ENCODE data around the gene C6orf136. TPM values are rescaled to one million over a fixed set of nuclear protein-coding genes. Genes with fewer than 3 reads are reported as not detected.

C6orf136 gene
- total and polyA plus RNA-seq, 9 of the 15 experiments (the other 6 are each of a cell fraction or from before 2014, with no cell fraction given), result 14.1 to 63.1 (median 18.4) TPM

DNA sequence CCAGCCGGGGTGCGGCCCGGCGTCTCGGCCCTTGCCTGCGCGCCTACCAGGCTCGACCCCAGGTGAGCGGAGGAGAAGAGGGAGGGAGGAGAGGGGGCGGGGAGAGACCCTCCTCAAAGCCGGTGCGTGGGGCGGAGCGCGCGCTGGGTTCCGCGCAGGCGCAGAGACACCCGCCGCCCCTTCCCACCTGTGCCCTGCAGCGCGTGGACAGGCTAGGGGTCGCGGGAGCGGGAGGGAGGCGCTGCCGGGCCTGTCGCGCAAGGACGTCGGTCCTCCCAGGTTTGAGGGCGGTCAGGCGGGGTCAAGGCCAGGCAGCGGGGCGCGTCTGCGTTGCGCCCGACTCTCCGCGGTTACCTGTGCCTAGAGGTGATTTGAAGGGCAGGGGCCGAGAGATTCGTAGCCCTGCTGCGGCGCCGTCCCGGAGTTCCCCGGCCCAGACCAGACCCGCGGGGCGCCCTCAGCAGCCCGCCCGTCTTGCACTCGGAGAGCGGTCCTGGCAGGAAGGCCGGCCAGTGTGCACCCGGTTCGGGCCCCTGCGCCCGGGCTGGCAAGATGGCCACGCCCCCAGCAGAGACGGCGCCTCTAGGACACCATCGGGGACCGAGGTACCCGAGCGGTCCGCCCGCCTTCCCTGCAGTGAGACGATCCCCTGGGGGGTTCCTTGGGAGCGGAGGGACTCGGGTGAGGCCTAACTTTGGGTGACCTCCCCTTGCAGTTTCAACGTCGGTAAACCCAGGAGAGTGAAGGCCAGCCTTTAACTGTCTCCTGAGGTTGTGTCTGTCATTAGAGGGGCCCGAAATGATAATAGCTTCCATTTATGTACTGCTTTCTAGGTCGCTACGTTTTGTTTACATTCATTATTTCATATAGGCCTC is 546 bp downstream of the C6orf136 start (continued):
- TF ChIP-seq ZNF175 (CRISPR knock-in tag; IDR thresholded peaks at IDR 0.05; ENCODE audit: low read depth) (no peak), TSC22D4 (tag; IDR thresholded peaks at IDR 0.05) (no peak), ZNF592 (IDR thresholded peaks at IDR 0.05) (no peak), MEF2A (IDR thresholded peaks at IDR 0.05; ENCODE audit: control insufficient read depth, low read depth, low read length) (no peak), ZSCAN32 (CRISPR knock-in tag; IDR thresholded peaks at IDR 0.05) (no peak), ZNF282 (CRISPR knock-in tag; IDR thresholded peaks at IDR 0.05) (no peak), NEUROD1 (IDR thresholded peaks at IDR 0.05; ENCODE audit: borderline replicate concordance, low read depth, low read length, partially characterized antibody) (no peak), PURB (CRISPR knock-in tag; IDR thresholded peaks at IDR 0.05; ENCODE audit: low read depth) (no peak), ZNF174 (CRISPR knock-in tag; IDR thresholded peaks at IDR 0.05) (no peak), GTF2E2 (tag; IDR thresholded peaks at IDR 0.05) (no peak; the same call in 1 of the 2 replicates), STAT5B (CRISPR knock-in tag; IDR thresholded peaks at IDR 0.05) (no peak), HMGN3 (IDR thresholded peaks at IDR 0.05; ENCODE audit: borderline replicate concordance, extremely low read depth, insufficient read length, low read depth, low read length) (peak; percentile 79), HDAC8 (tag; IDR thresholded peaks at IDR 0.05) (no peak)
- TF ChIP-seq, protein P1, sequence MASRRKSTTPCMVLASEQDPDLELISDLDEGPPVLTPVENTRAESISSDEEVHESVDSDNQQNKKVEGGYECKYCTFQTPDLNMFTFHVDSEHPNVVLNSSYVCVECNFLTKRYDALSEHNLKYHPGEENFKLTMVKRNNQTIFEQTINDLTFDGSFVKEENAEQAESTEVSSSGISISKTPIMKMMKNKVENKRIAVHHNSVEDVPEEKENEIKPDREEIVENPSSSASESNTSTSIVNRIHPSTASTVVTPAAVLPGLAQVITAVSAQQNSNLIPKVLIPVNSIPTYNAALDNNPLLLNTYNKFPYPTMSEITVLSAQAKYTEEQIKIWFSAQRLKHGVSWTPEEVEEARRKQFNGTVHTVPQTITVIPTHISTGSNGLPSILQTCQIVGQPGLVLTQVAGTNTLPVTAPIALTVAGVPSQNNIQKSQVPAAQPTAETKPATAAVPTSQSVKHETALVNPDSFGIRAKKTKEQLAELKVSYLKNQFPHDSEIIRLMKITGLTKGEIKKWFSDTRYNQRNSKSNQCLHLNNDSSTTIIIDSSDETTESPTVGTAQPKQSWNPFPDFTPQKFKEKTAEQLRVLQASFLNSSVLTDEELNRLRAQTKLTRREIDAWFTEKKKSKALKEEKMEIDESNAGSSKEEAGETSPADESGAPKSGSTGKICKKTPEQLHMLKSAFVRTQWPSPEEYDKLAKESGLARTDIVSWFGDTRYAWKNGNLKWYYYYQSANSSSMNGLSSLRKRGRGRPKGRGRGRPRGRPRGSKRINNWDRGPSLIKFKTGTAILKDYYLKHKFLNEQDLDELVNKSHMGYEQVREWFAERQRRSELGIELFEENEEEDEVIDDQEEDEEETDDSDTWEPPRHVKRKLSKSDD (conservative IDR thresholded peaks at IDR 0.05; ENCODE audit: low read length), result no peak
- TF ChIP-seq, protein P2, sequence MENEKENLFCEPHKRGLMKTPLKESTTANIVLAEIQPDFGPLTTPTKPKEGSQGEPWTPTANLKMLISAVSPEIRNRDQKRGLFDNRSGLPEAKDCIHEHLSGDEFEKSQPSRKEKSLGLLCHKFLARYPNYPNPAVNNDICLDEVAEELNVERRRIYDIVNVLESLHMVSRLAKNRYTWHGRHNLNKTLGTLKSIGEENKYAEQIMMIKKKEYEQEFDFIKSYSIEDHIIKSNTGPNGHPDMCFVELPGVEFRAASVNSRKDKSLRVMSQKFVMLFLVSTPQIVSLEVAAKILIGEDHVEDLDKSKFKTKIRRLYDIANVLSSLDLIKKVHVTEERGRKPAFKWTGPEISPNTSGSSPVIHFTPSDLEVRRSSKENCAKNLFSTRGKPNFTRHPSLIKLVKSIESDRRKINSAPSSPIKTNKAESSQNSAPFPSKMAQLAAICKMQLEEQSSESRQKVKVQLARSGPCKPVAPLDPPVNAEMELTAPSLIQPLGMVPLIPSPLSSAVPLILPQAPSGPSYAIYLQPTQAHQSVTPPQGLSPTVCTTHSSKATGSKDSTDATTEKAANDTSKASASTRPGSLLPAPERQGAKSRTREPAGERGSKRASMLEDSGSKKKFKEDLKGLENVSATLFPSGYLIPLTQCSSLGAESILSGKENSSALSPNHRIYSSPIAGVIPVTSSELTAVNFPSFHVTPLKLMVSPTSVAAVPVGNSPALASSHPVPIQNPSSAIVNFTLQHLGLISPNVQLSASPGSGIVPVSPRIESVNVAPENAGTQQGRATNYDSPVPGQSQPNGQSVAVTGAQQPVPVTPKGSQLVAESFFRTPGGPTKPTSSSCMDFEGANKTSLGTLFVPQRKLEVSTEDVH (IDR thresholded peaks at IDR 0.05; ENCODE audit: low read depth, partially characterized antibody), result no peak

Measured in K562 (cell line).